ACC112 (cell line): Measurements from ENCODE around the gene FCHO2.
"Not testable (repeated sequence)": the region's sequence is repeated elsewhere in the genome, so short reads cannot be mapped to it uniquely, and the experiment has no call there.

Experiments
- H2AFZ ChIP-seq: fragments of 200-600 bp; sonication (generic); one replicate; pipeline ENCODE4 v1.6.0; 2017; ENCODE audit warnings: antibody characterized with exemption, low read length; ENCODE audit not compliant: unreplicated experiment
- H3K27ac ChIP-seq: fragments of 200-600 bp; sonication (generic); 2 replicates; pipeline ENCODE4 v1.5.1; 2014; ENCODE audit warnings: low read depth, mild to moderate bottlenecking, antibody characterized with exemption, low read length, moderate library complexity
- H3K27me3 ChIP-seq: fragments of 200-600 bp; sonication (generic); 2 replicates; pipeline ENCODE4 v1.6.1; 2014; ENCODE audit warnings: mild to moderate bottlenecking, antibody characterized with exemption, low read length, moderate library complexity, mixed read lengths; ENCODE audit not compliant: insufficient read depth
- H3K36me3 ChIP-seq: fragments of 200-600 bp; sonication (generic); 2 replicates; pipeline ENCODE4 v1.6.1; 2016; ENCODE audit warnings: mild to moderate bottlenecking, antibody characterized with exemption, low read length, moderate library complexity, mixed read lengths; ENCODE audit not compliant: insufficient read depth
- H3K4me1 ChIP-seq: fragments of 200-600 bp; sonication (generic); one replicate; pipeline ENCODE4 v1.6.1; 2016; ENCODE audit warnings: low read length, mixed read lengths; ENCODE audit not compliant: insufficient read depth, unreplicated experiment, control insufficient read depth
- H3K4me3 ChIP-seq: fragments of 200-600 bp; sonication (generic); 2 replicates; pipeline ENCODE4 v1.5.1; 2014; ENCODE audit warnings: mild to moderate bottlenecking, low read depth, low read length
- H3K79me2 ChIP-seq: fragments of 200-600 bp; sonication (generic); one replicate; pipeline ENCODE4 v1.6.0; 2016; ENCODE audit warnings: low read length; ENCODE audit not compliant: control insufficient read depth, unreplicated experiment, insufficient read depth

The FCHO2 gene

DNA sequence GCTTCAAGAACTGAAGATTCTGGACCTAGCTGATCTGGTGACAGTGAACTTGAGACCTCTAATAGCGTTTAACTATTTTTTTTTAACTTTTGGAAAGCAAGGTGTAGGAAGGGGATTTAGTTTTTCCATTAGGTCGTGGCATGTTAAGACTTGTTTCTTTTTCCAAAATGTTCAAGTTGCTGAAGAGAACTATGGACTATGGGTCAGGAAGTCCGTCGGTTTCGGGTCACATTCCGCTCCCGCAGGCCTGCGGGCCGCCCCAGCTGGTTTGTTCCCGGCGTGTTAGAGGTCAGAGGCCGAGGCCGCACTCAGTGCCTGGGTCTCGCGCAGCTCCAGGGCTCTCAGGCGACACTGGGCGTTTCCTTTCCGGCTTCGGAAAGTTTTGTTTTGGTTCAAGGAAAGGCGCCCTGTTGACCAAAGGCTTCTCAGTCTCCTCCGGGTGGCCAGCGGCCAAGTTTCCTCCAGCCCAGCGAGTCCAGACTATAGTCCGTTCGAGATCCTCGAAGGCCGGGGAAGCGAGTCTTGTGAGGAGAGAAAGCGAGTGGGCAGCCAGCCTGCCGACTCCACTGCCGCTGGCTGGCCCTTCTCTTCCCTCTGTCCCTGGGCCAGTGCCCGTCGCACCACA lies 586 bp upstream of the FCHO2 start:
- Histone ChIP-seq H3K4me3 (peak overlapping the region; percentile 77), H2AFZ (peak overlapping the region; percentile 83), H3K27ac (peak overlapping the region; percentile 93), H3K36me3 (no peaks in the 10 kb centered on the region), H3K27me3 (no peaks in the 10 kb centered on the region), H3K79me2 (peaks cover 40% of the 10 kb centered on the region), H3K4me1 (peaks cover 54% of the 10 kb centered on the region)

DNA sequence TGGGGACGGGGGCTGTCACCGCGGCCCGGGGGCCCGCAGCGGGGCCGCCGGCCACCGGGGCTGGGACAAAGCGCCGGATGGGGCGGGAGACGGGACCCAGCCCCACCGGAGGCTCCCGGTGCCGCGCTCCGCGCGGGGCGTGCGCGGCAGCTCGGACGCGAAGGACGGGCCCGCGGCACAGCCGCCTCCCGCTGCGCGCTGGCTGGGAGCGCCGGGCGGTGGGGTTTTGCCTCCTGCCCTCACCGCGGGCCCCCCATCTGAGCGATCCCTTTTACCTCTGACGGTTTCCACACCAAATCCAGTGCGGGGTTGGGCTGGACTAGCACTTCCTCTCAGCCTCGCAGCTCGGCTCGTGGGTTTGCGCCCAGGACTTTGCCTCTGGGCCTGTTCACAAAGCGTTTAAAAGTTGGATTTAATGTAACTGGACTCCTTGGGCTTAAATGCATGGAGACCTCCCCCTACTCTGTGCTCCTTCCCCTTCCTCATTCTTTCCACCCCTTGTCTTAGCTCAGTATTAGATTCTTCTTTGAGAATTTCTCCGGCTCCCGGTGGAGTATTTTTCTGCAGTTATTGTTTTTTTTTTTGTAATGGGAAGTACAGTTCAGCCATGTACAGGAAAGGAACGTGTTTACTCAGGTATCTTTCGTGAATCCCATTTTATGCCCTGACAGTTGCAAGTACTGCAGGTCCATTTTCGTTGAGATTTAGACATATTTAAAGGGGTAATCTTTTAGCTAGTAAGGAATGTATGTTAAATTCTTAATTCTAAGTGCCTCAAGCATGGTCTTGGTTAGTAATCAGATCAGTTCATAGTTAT lies 691 bp downstream of the FCHO2 start:
- Histone ChIP-seq H3K36me3 (no peaks in the 10 kb centered on the region), H3K4me3 (peak overlapping the region; percentile 77), H3K27me3 (no peaks in the 10 kb centered on the region), H3K4me1 (peaks cover 47% of the 10 kb centered on the region), H2AFZ (peak overlapping the region; percentile 82), H3K79me2 (peaks cover 46% of the 10 kb centered on the region), H3K27ac (peak overlapping the region; percentile 93)

DNA sequence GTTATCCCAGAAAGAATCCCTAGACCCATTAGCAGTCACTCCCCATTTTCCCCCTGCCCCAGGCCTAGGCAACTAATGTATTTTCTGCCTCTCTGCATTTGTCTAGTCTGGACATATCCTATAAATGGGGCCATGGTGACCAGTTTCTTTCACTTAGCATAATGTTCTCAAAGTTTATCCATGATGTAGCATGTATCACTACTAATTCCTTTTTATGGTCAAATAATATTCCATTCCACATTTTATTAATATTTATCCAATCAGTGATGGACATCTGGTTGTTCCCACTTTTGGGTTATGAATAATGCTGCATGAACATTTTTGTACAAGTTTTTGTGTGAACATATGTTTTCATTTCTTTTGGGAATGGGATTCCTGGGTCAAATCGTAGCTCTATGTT lies 1.5 kb downstream of the FCHO2 start:
- H2AFZ ChIP-seq, result peak overlapping the region; percentile 82
- H3K79me2 ChIP-seq, result peaks cover 52% of the 10 kb centered on the region
- H3K27ac ChIP-seq, result peak overlapping the region; percentile 93
- H3K36me3 ChIP-seq, result no peaks in the 10 kb centered on the region
- H3K27me3 ChIP-seq, result no peaks in the 10 kb centered on the region
- peak overlapping the region; percentile 77 for H3K4me3 ChIP-seq
- H3K4me1 ChIP-seq, result peaks cover 41% of the 10 kb centered on the region

GRCh38 chr5:72959257-72959656 lies 3.4 kb downstream of the FCHO2 start:
- H3K36me3 ChIP-seq, result no peaks in the 10 kb centered on the region
- H3K4me1 ChIP-seq, result peaks cover 25% of the 10 kb centered on the region
- H3K4me3 ChIP-seq, result peak overlapping the region; percentile 77
- no peak overlapping the region for H2AFZ ChIP-seq
- peaks cover 65% of the 10 kb centered on the region for H3K79me2 ChIP-seq
- H3K27ac ChIP-seq, result no peak overlapping the region
- no peaks in the 10 kb centered on the region for H3K27me3 ChIP-seq

DNA sequence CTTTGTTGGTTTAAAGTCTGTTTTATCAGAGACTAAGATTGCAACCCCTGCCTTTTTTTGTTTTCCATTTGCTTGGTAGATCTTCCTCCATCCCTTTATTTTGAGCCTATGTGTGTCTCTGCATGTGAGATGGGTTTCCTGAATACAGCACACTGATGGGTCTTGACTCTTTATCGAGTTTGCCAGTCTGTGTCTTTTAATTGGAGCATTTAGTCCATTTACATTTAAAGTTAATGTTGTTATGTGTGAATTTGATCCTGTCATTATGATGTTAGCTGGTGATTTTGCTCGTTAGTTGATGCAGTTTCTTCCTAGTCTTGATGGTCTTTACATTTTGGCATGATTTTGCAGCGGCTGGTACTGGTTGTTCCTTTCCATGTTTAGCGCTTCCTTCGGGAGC lies 18.6 kb downstream of the FCHO2 start:
- not testable (repeated sequence) for H3K27me3 ChIP-seq
- H3K79me2 ChIP-seq, result peaks cover 11% of the 10 kb centered on the region

DNA sequence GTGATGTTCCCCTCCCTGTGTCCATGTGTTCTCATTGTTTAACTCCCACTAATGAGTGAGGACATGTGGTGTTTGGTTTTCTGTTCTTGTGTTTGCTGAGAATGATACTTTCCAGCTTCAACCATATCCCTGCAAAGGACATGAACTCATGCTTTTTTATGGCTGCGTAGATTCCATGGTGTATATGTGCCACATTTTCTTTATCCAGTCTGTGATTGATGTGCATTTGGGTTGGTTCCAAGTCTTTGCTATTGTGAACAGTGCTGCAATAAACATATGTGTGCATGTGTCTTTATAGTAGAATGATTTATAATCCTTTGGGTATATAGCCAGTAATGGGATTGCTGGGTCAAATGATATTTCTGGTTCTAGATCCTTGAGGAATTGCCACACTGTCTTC lies 21.0 kb downstream of the FCHO2 start:
- H3K36me3 ChIP-seq, H3K27ac ChIP-seq, H2AFZ ChIP-seq, H3K4me1 ChIP-seq, H3K27me3 ChIP-seq, H3K4me3 ChIP-seq: not testable (repeated sequence)
- peaks cover 17% of the 10 kb centered on the region for H3K79me2 ChIP-seq

More for the DNA sequence above, 18.6 kb downstream of the FCHO2 start:
- H2AFZ ChIP-seq, H3K4me3 ChIP-seq, H3K4me1 ChIP-seq, H3K27ac ChIP-seq, H3K36me3 ChIP-seq: not testable (repeated sequence)

DNA sequence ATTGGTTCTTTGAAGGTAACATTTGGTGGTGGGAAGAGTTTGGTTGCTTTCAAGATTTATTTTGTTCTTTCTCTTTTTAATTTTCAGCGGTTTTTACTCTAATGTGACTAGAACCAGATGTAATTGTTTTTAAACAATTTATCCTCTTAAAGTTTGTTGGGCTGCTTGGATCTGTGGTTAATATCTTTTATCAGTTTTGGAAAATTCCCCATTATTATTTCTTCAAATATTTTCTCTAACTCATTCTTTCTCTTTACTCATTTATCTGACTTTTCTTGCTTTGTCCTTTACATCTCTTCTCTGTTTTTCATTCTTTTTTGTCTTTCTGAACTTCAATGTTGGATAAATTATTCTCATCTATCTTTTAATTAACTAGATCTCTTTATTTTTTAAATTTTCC lies 29.9 kb downstream of the FCHO2 start:
- Histone ChIP-seq H3K27me3 (no peaks in the 10 kb centered on the region), H3K79me2 (peaks cover 16% of the 10 kb centered on the region), H2AFZ (no peak overlapping the region), H3K4me1 (no peaks in the 10 kb centered on the region), H3K27ac (no peak overlapping the region), H3K36me3 (no peaks in the 10 kb centered on the region), H3K4me3 (no peak overlapping the region)

- H3K79me2 ChIP-seq, result peaks cover 7% of the 10 kb centered on the region
- no peaks in the 10 kb centered on the region for H3K27me3 ChIP-seq
These were observed 32.9 kb downstream of the FCHO2 start for GRCh38 chr5:72988769-72989168.

GRCh38 chr5:72991394-72991793 lies 35.6 kb downstream of the FCHO2 start:
- Histone ChIP-seq H3K4me1 (no peaks in the 10 kb centered on the region), H3K27ac (no peak overlapping the region), H2AFZ (no peak overlapping the region), H3K27me3 (no peaks in the 10 kb centered on the region), H3K36me3 (peaks cover 24% of the 10 kb centered on the region), H3K79me2 (peaks cover 2% of the 10 kb centered on the region), H3K4me3 (no peak overlapping the region)

More at GRCh38 chr5:72988769-72989168, 32.9 kb downstream of the FCHO2 start:
- Histone ChIP-seq H3K4me1 (no peaks in the 10 kb centered on the region), H2AFZ (no peak overlapping the region), H3K36me3 (peaks cover 20% of the 10 kb centered on the region), H3K27ac (no peak overlapping the region), H3K4me3 (no peak overlapping the region)

- Histone ChIP-seq H3K79me2 (no peaks in the 10 kb centered on the region), H3K36me3 (peaks cover 27% of the 10 kb centered on the region), H2AFZ (no peak overlapping the region), H3K27ac (no peak overlapping the region), H3K4me3 (no peak overlapping the region), H3K4me1 (no peaks in the 10 kb centered on the region), H3K27me3 (no peaks in the 10 kb centered on the region)
These were observed 38.7 kb downstream of the FCHO2 start for GRCh38 chr5:72994578-72994977.

GRCh38 chr5:72996632-72997031 lies 40.8 kb downstream of the FCHO2 start:
- H3K4me3 ChIP-seq, result no peak overlapping the region
- no peaks in the 10 kb centered on the region for H3K27me3 ChIP-seq
- no peak overlapping the region for H2AFZ ChIP-seq
- H3K79me2 ChIP-seq, result no peaks in the 10 kb centered on the region
- H3K36me3 ChIP-seq, result peaks cover 22% of the 10 kb centered on the region
- H3K27ac ChIP-seq, result no peak overlapping the region
- no peaks in the 10 kb centered on the region for H3K4me1 ChIP-seq
